ENCODE data around the gene KLC1.
A peak's percentile ranks its signal among the peaks of the same experiment; 100 is the strongest.

KLC1 gene

GRCh38 chr14:103679351-103679750 lies 50.3 kb downstream of the KLC1 start:
- H3K4me1 ChIP-seq (ENCODE audit: control insufficient read depth, insufficient read depth, low read length, poor library complexity, severe bottlenecking), result no peaks in the 10 kb centered on the region
- H3K27ac ChIP-seq (ENCODE audit: low read depth, low read length, severe bottlenecking), result no peak overlapping the region
- peaks cover 93% of the 10 kb centered on the region for H3K36me3 ChIP-seq (ENCODE audit: control insufficient read depth, insufficient read depth, low read length)
- 84 to 93% methylated on average over 11 to 13 of the region's 13 CpGs for WGBS, 2 experiments (ENCODE audit: insufficient coverage in 2 of 2)
- no peak overlapping the region for H3K4me3 ChIP-seq (ENCODE audit: extremely low read depth, insufficient read depth, low read length, poor library complexity, severe bottlenecking)
- H3K9me3 ChIP-seq (ENCODE audit: control insufficient read depth, low read length), result no peaks in the 10 kb centered on the region

DNA sequence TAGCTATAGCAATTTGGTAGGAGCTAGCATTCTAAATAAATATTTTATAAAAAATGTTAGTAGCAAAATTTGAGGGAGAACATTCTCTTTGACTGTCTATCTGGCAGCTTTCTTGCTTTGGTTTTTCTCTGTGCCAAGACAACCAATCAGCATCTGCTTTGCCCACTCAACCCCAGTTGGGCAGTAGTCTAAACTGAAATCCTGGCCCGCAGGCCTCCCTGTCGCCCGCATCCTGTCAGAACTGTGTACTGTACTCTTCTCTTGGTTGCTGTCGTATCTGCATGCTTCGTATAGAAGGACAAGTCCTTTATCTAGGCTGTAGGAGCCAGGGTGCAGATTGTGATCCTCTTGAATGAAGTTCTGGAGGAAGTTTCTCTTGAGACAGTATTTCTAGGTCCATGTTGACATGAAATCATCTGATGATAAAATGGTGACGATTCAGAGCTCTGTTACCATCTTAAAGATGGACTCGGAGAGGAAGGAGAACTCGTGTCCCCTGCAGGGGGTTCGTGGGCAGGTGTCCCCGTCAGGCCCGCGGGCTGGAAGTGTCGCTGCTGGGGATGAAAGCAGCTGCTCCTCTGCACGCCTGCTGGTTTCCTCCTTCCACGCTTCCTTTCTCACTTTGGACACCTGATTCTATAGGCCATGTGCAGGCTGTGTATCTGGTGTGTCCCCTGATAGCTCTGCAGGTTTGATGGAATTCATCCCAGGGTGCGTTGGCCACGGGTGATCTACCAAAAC lies 51.6 kb downstream of the KLC1 start:
- Histone ChIP-seq H3K27ac (ENCODE audit: low read depth, low read length, severe bottlenecking) (no peak overlapping the region), H3K36me3 (ENCODE audit: control insufficient read depth, insufficient read depth, low read length) (peaks cover 93% of the 10 kb centered on the region), H3K4me1 (ENCODE audit: control insufficient read depth, insufficient read depth, low read length, poor library complexity, severe bottlenecking) (no peaks in the 10 kb centered on the region), H3K9me3 (ENCODE audit: control insufficient read depth, low read length) (no peaks in the 10 kb centered on the region), H3K4me3 (ENCODE audit: extremely low read depth, insufficient read depth, low read length, poor library complexity, severe bottlenecking) (no peak overlapping the region)
- 97 to 98% methylated on average over 13 to 17 of the region's 17 CpGs for WGBS, 2 experiments (ENCODE audit: insufficient coverage in 2 of 2)

DNA sequence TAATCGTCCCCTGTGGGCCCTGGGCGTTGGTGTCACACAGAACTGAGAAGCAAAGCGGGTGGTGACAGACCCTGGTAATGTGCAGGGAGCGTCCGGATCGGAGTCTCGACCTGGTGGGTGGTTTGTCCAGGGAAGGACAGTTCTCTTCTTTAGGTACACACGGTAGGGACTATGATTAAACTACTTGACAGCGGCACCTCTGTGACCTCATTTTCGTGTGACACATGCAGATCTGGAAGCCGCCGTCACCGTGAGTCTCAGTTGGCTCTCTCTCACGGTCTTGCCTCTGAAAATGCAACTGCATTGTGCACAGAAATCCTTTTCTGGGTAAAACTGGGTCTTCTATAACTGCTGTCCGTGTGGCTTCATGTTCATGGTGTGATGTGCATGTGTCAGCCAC lies 54.1 kb downstream of the KLC1 start:
- WGBS, 2 experiments (ENCODE audit: insufficient coverage in 2 of 2), result 86 to 93% methylated on average over 15 of the region's 15 CpGs
- Histone ChIP-seq H3K9me3 (ENCODE audit: control insufficient read depth, low read length) (no peaks in the 10 kb centered on the region), H3K27ac (ENCODE audit: low read depth, low read length, severe bottlenecking) (no peak overlapping the region), H3K4me3 (ENCODE audit: extremely low read depth, insufficient read depth, low read length, poor library complexity, severe bottlenecking) (no peak overlapping the region), H3K4me1 (ENCODE audit: control insufficient read depth, insufficient read depth, low read length, poor library complexity, severe bottlenecking) (no peaks in the 10 kb centered on the region), H3K36me3 (ENCODE audit: control insufficient read depth, insufficient read depth, low read length) (peaks cover 92% of the 10 kb centered on the region)

DNA sequence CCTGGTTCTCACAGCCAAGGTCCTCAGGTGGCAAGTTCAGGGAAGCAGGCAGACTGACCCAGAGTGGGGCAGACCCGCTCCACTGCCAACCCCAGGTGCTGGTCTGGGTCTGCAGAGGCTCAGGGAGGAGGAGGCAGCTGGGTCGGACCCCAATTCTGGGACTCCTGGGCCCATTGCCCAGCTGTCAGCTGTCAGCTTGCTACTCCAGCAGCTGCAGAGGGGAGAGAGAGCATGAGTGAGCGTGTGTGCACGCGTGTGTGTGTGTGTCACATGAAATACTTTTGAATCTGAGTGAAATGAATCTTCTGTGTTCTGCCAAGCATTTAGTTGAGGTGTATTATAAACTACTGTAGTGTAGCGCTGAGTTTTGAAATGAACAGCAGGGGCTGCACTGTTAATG lies 55.5 kb downstream of the KLC1 start:
- H3K9me3 ChIP-seq (ENCODE audit: control insufficient read depth, low read length), result no peaks in the 10 kb centered on the region
- H3K4me1 ChIP-seq (ENCODE audit: control insufficient read depth, insufficient read depth, low read length, poor library complexity, severe bottlenecking), result no peaks in the 10 kb centered on the region
- no peak overlapping the region for H3K27ac ChIP-seq (ENCODE audit: low read depth, low read length, severe bottlenecking)
- H3K36me3 ChIP-seq (ENCODE audit: control insufficient read depth, insufficient read depth, low read length), result peaks cover 91% of the 10 kb centered on the region
- WGBS, 2 experiments (ENCODE audit: insufficient coverage in 2 of 2), result 98 to 100% methylated on average over 3 to 5 of the region's 6 CpGs
- H3K4me3 ChIP-seq (ENCODE audit: extremely low read depth, insufficient read depth, low read length, poor library complexity, severe bottlenecking), result no peak overlapping the region

- no peak overlapping the region for H3K4me3 ChIP-seq (ENCODE audit: extremely low read depth, insufficient read depth, low read length, poor library complexity, severe bottlenecking)
- H3K36me3 ChIP-seq (ENCODE audit: control insufficient read depth, insufficient read depth, low read length), result peaks cover 90% of the 10 kb centered on the region
- no peaks in the 10 kb centered on the region for H3K4me1 ChIP-seq (ENCODE audit: control insufficient read depth, insufficient read depth, low read length, poor library complexity, severe bottlenecking)
- WGBS, 2 experiments (ENCODE audit: insufficient coverage in 2 of 2), result 96 to 98% methylated on average over 11 to 12 of the region's 15 CpGs
- H3K27ac ChIP-seq (ENCODE audit: low read depth, low read length, severe bottlenecking), result no peak overlapping the region
- no peaks in the 10 kb centered on the region for H3K9me3 ChIP-seq (ENCODE audit: control insufficient read depth, low read length)
Observed at GRCh38 chr14:103684871-103685270, 55.9 kb downstream of the KLC1 start.

GRCh38 chr14:103685276-103686211 lies 56.5 kb downstream of the KLC1 start:
- H3K4me3 ChIP-seq (ENCODE audit: extremely low read depth, insufficient read depth, low read length, poor library complexity, severe bottlenecking), result no peak overlapping the region
- no peak overlapping the region for H3K27ac ChIP-seq (ENCODE audit: low read depth, low read length, severe bottlenecking)
- H3K9me3 ChIP-seq (ENCODE audit: control insufficient read depth, low read length), result no peaks in the 10 kb centered on the region
- no peaks in the 10 kb centered on the region for H3K4me1 ChIP-seq (ENCODE audit: control insufficient read depth, insufficient read depth, low read length, poor library complexity, severe bottlenecking)
- WGBS, 2 experiments (ENCODE audit: insufficient coverage in 2 of 2), result 94 to 97% methylated on average over 16 to 22 of the region's 23 CpGs
- H3K36me3 ChIP-seq (ENCODE audit: control insufficient read depth, insufficient read depth, low read length), result peaks cover 90% of the 10 kb centered on the region

DNA sequence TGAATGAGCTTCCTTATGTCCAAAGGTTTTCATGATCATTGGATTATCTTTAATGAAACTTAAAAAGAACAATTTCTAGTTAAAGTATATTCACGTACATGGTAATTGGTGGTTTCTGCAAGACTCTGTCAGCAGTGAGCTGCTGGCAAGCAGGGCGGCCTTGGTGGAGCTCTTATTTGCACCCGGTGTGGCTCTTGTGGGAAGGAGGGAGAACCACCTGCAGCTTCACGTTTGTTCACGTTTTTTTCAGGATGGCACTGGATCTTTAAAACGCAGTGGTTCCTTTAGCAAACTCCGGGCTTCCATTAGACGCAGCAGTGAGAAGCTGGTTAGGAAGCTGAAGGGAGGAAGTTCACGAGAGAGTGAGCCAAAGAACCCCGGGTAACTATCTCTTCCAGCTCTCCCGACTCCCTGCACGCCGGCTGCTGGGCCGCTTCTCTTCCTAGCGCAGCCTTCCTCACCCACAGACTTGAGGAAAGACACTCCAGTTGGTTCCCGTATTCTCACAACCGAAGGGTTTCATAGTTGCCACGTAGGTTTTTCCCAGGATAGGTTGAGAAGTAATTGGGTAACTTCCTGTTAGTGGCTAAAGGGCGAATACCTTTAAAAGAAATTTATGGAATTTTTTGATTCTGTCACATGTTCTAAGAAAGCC lies 57.9 kb downstream of the KLC1 start:
- H3K36me3 ChIP-seq (ENCODE audit: control insufficient read depth, insufficient read depth, low read length), result peaks cover 91% of the 10 kb centered on the region
- 92 to 99% methylated on average over 16 to 18 of the region's 19 CpGs for WGBS, 2 experiments (ENCODE audit: insufficient coverage in 2 of 2)

GRCh38 chr14:103687712-103688111 lies 58.7 kb downstream of the KLC1 start:
- peaks cover 92% of the 10 kb centered on the region for H3K36me3 ChIP-seq (ENCODE audit: control insufficient read depth, insufficient read depth, low read length)
- no peaks in the 10 kb centered on the region for H3K9me3 ChIP-seq (ENCODE audit: control insufficient read depth, low read length)
- no peak overlapping the region for H3K4me3 ChIP-seq (ENCODE audit: extremely low read depth, insufficient read depth, low read length, poor library complexity, severe bottlenecking)
- H3K27ac ChIP-seq (ENCODE audit: low read depth, low read length, severe bottlenecking), result no peak overlapping the region
- no peaks in the 10 kb centered on the region for H3K4me1 ChIP-seq (ENCODE audit: control insufficient read depth, insufficient read depth, low read length, poor library complexity, severe bottlenecking)
- WGBS, 2 experiments (ENCODE audit: insufficient coverage in 2 of 2), result 89 to 97% methylated on average over 3 of the region's 4 CpGs

More for the DNA sequence above, 57.9 kb downstream of the KLC1 start:
- no peak overlapping the region for H3K4me3 ChIP-seq (ENCODE audit: extremely low read depth, insufficient read depth, low read length, poor library complexity, severe bottlenecking)
- no peaks in the 10 kb centered on the region for H3K4me1 ChIP-seq (ENCODE audit: control insufficient read depth, insufficient read depth, low read length, poor library complexity, severe bottlenecking)
- no peak overlapping the region for H3K27ac ChIP-seq (ENCODE audit: low read depth, low read length, severe bottlenecking)
- H3K9me3 ChIP-seq (ENCODE audit: control insufficient read depth, low read length), result no peaks in the 10 kb centered on the region

GRCh38 chr14:103688441-103688840 lies 59.4 kb downstream of the KLC1 start:
- H3K36me3 ChIP-seq (ENCODE audit: control insufficient read depth, insufficient read depth, low read length), result peaks cover 92% of the 10 kb centered on the region
- H3K27ac ChIP-seq (ENCODE audit: low read depth, low read length, severe bottlenecking), result no peak overlapping the region
- H3K4me1 ChIP-seq (ENCODE audit: control insufficient read depth, insufficient read depth, low read length, poor library complexity, severe bottlenecking), result no peaks in the 10 kb centered on the region
- WGBS, 2 experiments (ENCODE audit: insufficient coverage in 2 of 2), result 95 to 100% methylated on average over 3 to 4 of the region's 5 CpGs
- no peaks in the 10 kb centered on the region for H3K9me3 ChIP-seq (ENCODE audit: control insufficient read depth, low read length)
- H3K4me3 ChIP-seq (ENCODE audit: extremely low read depth, insufficient read depth, low read length, poor library complexity, severe bottlenecking), result no peak overlapping the region

- WGBS, 2 experiments (ENCODE audit: insufficient coverage in 2 of 2), result 93% methylated on average over 13 to 14 of the region's 16 CpGs
- Histone ChIP-seq H3K4me1 (ENCODE audit: control insufficient read depth, insufficient read depth, low read length, poor library complexity, severe bottlenecking) (no peaks in the 10 kb centered on the region), H3K27ac (ENCODE audit: low read depth, low read length, severe bottlenecking) (peak overlapping the region; percentile 10), H3K4me3 (ENCODE audit: extremely low read depth, insufficient read depth, low read length, poor library complexity, severe bottlenecking) (no peak overlapping the region), H3K9me3 (ENCODE audit: control insufficient read depth, low read length) (no peaks in the 10 kb centered on the region), H3K36me3 (ENCODE audit: control insufficient read depth, insufficient read depth, low read length) (peaks cover 94% of the 10 kb centered on the region)
Observed at GRCh38 chr14:103688906-103689902, 60.2 kb downstream of the KLC1 start.

All from mesodermal cell (in vitro differentiated cells).